GM19193 (cell line): ENCODE data around the gene HDAC7.

Experiments used
- POLR2A ChIP-seq: IDR thresholded peaks from 4 replicates; pipeline ENCODE4 v1.6.1; 2011; ENCODE audit not compliant: insufficient read depth, insufficient read length; ENCODE audit errors: extremely low read depth

The HDAC7 gene

DNA sequence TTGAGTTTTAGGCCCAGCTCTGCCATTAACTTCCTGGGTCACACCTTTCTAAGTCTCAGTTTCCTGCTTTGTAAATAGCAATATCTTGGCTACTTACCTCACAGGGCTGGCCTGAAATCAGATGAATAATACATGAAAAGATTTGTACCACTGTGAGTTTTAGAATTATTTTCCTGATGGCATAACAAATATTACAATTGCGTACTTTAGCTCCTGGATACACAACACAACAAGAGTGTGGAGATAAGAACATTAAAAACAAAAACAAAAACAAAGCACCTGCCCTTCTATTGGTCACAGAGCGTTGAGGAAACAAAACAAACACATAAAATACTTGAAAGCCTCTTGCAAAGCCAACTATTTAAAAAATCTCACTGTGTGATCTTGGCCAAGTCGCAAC, 4.9 kb upstream of the HDAC7 start:
- no peak for TF ChIP-seq POLR2A

DNA sequence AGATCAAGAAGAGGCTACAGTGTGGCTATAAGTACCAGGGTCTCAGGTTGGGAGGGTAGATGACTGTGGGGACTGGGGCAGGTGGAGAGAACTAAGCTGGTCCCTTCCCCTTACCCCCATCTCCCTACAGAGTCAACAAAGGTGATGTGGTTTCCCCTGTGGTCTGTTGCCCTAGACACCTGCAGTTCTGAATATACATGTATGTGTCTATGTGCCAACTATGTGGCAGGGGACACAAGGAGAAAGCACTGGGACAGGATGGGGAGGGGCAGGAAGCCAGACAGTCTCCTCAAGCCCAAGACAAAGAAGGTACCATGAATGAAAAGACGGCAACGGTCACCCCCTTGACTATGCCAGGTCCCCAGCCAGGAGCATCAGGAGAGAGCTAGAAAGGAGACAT, 4.5 kb upstream of the HDAC7 start:
- no peak for TF ChIP-seq POLR2A

- no peak for TF ChIP-seq POLR2A
Measured at GRCh38 chr12:47823422-47824086, 3.9 kb upstream of the HDAC7 start.

DNA sequence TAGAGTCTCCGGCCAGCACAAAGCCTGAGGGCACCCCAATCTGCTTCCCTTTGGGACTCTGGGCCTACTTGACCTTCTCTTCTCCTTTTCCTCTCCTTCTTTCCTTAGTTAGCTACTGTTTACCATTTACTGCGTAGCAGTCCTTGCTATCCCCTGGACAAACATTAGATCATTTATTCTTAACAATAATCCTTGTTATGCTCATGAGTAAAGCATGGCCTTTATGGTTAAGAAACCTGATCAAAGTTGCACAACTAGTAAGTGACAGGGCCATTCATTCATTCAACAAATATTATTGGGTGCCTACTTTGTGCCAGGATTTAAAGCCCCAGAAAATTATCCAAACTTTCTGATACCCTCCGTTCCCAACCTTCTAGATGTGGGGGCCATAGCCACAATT, 3.2 kb upstream of the HDAC7 start:
- TF ChIP-seq POLR2A: no peak

DNA sequence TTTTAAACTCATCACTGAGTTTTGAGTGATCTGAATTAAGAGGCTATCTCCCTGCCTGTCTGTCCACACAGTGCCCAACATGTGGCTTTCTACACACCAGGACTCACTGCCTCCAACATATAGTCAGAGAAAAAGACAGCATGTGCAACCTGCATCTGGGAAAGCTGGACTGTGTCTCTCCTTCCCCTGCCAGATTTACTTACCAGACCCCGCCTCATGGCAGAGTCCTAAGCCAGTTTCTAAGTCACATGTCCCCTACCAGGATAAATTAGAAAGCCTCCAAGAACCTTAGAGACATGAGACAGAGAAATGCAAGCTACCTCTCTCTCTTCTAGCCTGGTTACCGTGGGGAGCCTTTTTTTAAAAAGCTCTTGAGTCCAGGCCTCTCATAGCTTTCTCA, 2.7 kb upstream of the HDAC7 start:
- no peak for TF ChIP-seq POLR2A

DNA sequence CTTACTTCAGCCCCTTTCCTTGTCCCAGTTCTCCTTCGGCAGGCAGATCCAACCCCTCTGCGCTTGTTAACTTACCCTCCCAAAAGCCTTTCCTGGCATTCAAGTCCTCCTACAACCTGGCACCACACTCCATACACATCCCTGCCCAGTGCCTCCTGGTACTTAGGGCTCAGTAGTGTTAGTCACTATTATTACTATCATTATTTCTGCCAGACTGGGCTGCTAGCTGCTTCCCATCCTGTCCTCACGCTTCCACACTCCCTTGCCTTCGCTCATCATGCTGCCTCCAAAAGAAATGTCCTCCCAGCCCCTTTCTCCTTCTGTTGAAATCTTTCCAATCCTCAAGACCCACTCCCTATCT, 1.6 kb upstream of the HDAC7 start:
- TF ChIP-seq POLR2A: no peak

GRCh38 chr12:47820631-47821345, 1.1 kb upstream of the HDAC7 start:
- TF ChIP-seq POLR2A: no peak

DNA sequence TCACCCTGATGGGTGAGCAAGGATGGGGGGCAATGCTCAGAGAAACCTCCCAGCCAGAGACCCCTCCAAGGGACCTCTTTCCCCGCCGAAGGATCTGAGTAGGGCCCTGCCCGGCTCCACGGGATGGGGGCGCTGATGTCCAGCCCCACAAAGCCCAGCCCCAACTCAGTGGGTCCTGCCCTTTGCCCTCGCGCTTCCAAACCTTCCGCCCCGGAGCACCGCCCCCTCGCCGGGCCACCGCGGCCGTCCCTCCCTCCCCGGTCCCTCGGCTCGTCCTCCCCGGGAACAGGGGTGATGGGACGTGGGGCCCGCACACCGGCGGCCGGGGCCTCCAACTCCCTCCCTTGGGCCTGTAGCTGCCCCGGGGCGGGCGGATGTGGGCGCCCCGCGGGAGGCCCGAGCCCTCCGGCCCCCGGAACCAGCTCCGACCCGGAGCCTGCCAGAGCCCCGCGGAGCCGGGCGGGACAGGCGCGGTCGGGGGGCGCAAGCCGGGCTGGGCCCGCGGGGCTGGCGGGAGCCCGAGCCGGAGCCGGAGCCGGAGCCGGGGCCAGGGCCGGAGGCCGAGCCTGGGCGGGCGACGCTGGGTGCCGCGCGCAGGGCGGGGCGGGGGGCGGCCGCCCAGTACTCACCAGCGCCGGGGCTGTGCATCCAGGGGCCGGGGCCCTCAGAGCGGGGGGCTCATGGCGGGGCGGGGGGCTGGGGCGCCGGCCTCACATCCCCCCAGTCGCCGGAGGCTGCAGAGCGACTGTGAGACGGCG, 386 bp downstream of the HDAC7 start:
- TF ChIP-seq POLR2A: no peak

DNA sequence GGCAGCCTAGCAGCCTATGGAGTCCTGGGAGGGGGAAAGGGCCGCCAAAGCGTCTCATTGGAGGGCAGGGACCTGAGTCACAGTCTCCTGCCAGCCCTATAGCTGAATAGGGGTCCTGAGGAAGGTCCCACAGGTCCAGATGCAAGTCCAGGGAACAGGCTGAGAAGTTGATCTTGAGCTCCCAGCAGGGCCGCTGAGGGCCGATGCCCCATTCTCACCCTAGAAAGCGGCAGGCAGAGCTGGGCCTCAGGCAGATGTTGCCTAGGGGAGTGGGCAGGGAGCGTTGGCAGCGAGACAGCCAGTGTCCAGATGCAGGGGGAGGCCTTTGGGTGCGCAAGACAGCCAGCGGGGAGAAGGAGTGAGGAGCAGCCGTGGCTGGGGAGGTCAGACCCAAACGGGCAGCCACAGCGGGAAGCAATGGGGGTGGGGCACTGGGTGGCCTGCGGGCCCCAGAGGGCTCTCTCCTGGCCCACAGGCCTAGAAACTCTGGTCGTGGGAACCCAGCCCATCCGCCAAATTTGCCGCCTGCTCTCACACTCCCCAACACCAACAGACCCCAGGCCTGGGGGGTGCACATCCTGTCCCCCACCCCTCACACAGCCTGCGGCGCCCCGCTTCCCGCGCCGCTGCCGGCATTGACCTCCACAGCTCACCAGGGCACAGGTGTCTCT, 1.1 kb downstream of the HDAC7 start:
- TF ChIP-seq POLR2A: no peak

DNA sequence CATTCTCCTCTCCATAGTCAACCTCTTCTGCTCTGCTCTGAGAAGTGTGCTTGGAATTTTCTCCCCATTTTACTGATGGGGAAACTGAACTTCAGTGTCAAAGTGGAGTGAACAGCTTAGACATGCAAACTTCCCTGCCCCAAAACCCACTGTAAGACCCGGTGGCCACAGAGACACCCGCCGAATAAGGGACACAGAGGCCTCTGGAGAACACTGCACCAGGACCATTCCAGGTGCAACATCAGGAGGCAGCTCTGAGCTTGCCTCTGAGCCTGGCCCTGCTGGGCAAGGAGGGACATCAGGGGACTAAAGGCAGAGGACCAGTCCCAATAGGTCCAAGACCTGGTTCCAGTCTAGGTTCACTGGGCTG, 1.7 kb downstream of the HDAC7 start:
- no peak for TF ChIP-seq POLR2A

DNA sequence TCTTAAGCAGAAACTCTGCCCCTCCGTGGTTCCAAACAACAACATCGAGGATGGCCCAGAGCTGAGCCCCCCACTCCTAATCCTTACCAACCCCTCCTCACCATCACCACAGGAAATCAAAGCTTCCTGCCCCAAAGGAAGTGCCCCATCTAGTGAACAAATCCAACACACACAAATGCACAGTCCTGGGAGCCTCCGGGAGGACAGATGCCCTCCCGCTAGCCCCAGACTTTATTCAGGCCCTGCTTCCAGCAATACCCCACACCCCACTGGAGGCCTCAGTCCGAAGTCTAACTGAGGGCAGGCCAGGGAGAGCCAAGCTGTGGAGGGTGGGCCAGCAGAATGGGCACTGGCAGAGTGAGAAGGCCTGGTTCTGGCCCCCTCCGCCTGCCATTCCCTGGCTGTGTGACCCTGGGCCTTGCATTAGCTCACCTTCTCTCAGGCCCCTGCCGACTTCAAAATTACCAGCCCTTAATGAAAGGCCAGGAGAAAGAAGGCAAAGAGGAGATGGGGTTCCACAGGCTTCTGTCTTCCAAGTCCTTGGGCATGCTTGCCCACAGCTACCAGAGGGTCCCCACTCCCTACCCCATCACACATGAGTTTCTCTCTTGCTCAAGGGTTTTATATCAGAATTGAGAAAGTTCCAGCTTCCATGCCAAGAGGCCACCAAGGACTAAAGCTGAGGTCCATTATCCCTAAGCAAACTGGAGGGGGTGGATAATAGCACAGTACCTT, 2.3 kb downstream of the HDAC7 start:
- TF ChIP-seq POLR2A: no peak

GRCh38 chr12:47816403-47817271, 3.1 kb downstream of the HDAC7 start:
- TF ChIP-seq POLR2A: no peak

DNA sequence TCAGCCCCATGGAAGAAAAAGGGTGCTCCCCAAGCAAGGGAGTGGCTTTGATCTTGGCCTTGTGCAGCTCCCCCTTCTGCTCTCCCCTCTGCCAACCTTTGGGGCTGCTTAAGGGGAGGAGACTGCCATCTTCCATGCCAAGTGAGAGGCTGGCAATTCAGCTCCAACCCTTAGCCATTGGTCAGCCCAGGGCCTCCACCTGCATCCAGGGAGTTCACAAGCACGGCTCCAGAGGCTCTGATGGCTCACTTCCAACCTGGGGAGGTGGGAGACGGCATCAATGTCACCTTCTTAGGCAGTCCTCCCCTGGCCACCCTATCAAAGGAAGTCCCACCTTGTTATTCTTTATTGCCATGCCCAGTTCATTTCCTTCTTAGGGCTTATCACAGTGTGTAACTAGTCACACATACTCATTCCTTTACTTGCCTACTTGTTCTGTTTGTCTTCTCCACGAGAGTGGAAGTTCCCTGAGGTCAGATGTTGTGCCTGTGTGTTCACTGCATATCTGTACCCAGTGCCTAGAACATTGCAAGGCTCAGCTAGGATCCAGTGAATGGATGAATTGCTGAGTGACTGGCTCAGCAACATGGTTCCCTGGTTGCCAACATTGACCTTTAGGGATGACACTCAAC, 5.0 kb downstream of the HDAC7 start:
- no peak for TF ChIP-seq POLR2A
